Right lobe of liver (tissue), 6 donors: ENCODE results near the gene RANBP1. TPM values are rescaled to one million over a fixed set of nuclear protein-coding genes. Genes with fewer than 3 reads are reported as not detected.

Experiments
- ATAC-seq, 4 donors: fragments of 200-7000 bp; cut with Tn5 transposase; one replicate each; pipeline ENCODE4 v1.9.1; 2020; ENCODE audit warnings: mild to moderate bottlenecking in 4 of 4, moderate library complexity in 4 of 4
- DNase-seq, 3 donors: peaks; one replicate each; pipeline ENCODE4 v3.0.0-alpha.2; 2020
- H3K27ac ChIP-seq, 3 donors: fragments of 200-600 bp; one replicate each; pipeline ENCODE4 v1.8.0; 2022
- H3K27me3 ChIP-seq, 2 donors: fragments of 200-600 bp; one replicate each; pipeline ENCODE4 v1.8.0; 2022
- H3K36me3 ChIP-seq, 4 donors: fragments of 200-600 bp; sonication (generic) in 1 of 4; one replicate each; pipeline versions ENCODE4 v1.5.1 to v1.8.0; 2017 to 2022; ENCODE audit warnings: control low read depth in 1 of 4
- H3K4me1 ChIP-seq, 4 donors: fragments of 200-600 bp; sonication (generic) in 1 of 4; one replicate each; pipeline versions ENCODE4 v1.5.1 to v1.8.0; 2017 to 2022; ENCODE audit warnings: control low read depth in 1 of 4
- H3K4me3 ChIP-seq, 3 donors: fragments of 200-600 bp; one replicate each; pipeline ENCODE4 v1.8.0; 2022
- H3K9me3 ChIP-seq, 4 donors: fragments of 200-600 bp; sonication (generic) in 1 of 4; one replicate each; pipeline versions ENCODE4 v1.5.1 to v1.8.0; 2017 to 2022; ENCODE audit warnings: control low read depth in 1 of 4
- POLR2A ChIP-seq: fragments of 450-650 bp; IDR thresholded peaks from one replicate; pipeline ENCODE4 v1.6.1; 2017; ENCODE audit warnings: antibody characterized with exemption, mild to moderate bottlenecking
- WGBS: methylation state at CpG from one replicate; pipeline ENCODE4 v1.1.6; 2018; ENCODE audit warnings: low coverage, low lambda C conversion rate; ENCODE audit not compliant: insufficient coverage; ENCODE audit errors: missing lambda C conversion rate; 5-methylcytosine and 5-hydroxymethylcytosine counted together
- intact Hi-C, 2 donors: fragments of 100-400 bp; cut with DNase I; formaldehyde crosslinking; loops; one replicate each; pipeline versions ENCODE4 v1.11.2 to v1.14.1; 2022
- total RNA-seq, 6 experiments: library from RNA; depleted of rRNA in 2 of 6; stranded (reverse); fragments of >200 nt in 2 of 6; fragmentation: NEBNext Ultra II Directional in 3 of 6; extraction: Animal tissue kit (Norgen Biotek cat#: 25700) in 3 of 6; gene quantifications; one replicate each; pipeline versions ENCODE4 v1.1.0 to v1.2.4, GENCODE V29; 2016 to 2023
- TF ChIP-seq, protein P1 (sequence below), 4 donors: fragments of 200-600 bp in 3 of 4; fragments of 450-650 bp in 1 of 4; IDR thresholded peaks; one replicate each; pipeline versions ENCODE4 v1.5.1 to v1.8.0; 2016 to 2022; ENCODE audit warnings: antibody characterized with exemption in 4 of 4, mild to moderate bottlenecking in 2 of 4
- donor health status: DM: no; HTN: yes; CAD: no.
- donor health status: DM: no; HTN: no; CAD: no.
- donor health status: DM: no; HTN: no; CAD: no.
- donor health status: DM: no; HTN: yes; CAD: no.
- donor health status: DM: no; HTN: yes; CAD: no.

Gene RANBP1
- total RNA-seq, 6 experiments from 2014 or later, result 39.5 to 224 (median 52.2) TPM

DNA sequence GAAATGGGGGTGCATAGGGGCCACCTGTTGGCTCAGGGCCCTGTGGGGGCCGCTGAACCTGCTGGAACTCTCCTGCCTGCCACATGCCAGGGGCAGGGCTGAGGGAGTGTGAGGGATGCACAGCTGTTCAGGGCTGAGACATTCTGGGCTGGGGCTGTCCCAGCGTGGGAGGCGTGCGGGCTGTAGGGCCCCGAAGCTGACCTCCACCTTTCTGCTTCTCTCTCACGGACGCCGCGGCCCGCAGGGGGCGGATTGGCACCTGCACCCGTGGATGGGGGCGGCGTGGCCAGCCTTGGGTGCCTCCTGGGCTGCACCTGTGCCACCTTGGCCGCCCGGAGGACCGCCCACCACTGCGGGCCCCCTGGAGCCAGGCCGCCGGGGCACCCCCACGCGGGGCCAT, 30.9 kb downstream of the RANBP1 start:
- no peaks in the 10 kb centered on the region for H3K9me3 ChIP-seq
- DNase-seq, result no peak
- intact Hi-C loops, result no loop called here
- H3K4me3 ChIP-seq, result no peak overlapping the region
- no CpG with 5 or more reads among the region's 22 CpGs for WGBS
- no peak overlapping the region for H3K27ac ChIP-seq
- H3K4me1 ChIP-seq, result no peaks in the 10 kb centered on the region
- H3K36me3 ChIP-seq, result no peaks in the 10 kb centered on the region
- TF ChIP-seq, protein P1, sequence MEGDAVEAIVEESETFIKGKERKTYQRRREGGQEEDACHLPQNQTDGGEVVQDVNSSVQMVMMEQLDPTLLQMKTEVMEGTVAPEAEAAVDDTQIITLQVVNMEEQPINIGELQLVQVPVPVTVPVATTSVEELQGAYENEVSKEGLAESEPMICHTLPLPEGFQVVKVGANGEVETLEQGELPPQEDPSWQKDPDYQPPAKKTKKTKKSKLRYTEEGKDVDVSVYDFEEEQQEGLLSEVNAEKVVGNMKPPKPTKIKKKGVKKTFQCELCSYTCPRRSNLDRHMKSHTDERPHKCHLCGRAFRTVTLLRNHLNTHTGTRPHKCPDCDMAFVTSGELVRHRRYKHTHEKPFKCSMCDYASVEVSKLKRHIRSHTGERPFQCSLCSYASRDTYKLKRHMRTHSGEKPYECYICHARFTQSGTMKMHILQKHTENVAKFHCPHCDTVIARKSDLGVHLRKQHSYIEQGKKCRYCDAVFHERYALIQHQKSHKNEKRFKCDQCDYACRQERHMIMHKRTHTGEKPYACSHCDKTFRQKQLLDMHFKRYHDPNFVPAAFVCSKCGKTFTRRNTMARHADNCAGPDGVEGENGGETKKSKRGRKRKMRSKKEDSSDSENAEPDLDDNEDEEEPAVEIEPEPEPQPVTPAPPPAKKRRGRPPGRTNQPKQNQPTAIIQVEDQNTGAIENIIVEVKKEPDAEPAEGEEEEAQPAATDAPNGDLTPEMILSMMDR (IDR thresholded peaks at IDR 0.05), result no peak
- TF ChIP-seq POLR2A, result no peak
- no peak for ATAC-seq
- no peaks in the 10 kb centered on the region for H3K27me3 ChIP-seq

DNA sequence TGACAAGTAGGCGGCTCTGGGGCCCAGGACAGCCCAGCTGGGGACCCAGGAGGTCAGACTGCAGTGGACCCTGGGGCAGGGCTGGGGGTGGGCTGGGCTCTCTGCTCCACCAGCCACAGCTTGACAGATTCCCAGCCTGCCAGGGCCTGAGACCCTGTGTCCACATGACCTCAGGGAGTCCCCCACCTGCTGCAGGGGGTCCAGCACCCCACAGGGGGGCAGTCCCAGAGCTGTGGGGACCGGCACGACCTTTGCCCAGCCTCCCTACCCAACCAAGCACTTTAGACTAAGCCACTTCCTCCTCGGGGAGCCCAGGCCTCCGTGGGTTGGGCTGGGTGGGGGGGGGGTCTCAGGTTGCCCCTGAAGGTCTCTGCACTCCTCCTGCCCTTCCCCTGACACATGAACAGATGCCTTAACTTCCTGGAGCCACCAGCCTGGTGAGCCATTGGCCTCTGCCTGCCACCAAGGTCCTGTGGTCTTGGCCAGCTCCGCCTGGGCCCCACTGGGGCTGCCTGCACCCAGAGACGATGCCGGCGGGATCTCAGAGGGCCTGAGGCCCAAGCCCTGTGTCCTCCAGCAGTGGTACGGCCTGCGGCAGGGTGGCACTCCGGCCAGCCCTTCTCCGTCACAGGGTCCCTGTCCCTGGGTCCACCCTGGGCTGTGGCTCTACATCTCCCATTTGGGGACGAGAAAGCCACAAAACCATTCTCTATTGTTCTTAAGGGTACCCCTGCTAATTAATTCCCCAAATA, 31.5 kb downstream of the RANBP1 start:
- DNase-seq (no peak), ATAC-seq (no peak)
- Histone ChIP-seq H3K27ac (no peak overlapping the region), H3K4me1 (no peaks in the 10 kb centered on the region), H3K9me3 (no peaks in the 10 kb centered on the region), H3K27me3 (no peaks in the 10 kb centered on the region), H3K36me3 (no peaks in the 10 kb centered on the region), H3K4me3 (no peak overlapping the region)
- WGBS, result 67% methylated on average over 5 of the region's 14 CpGs
- TF ChIP-seq, protein P1 (IDR thresholded peaks at IDR 0.05), result no peak
- no peak for TF ChIP-seq POLR2A
- intact Hi-C loops, result no loop called here

DNA sequence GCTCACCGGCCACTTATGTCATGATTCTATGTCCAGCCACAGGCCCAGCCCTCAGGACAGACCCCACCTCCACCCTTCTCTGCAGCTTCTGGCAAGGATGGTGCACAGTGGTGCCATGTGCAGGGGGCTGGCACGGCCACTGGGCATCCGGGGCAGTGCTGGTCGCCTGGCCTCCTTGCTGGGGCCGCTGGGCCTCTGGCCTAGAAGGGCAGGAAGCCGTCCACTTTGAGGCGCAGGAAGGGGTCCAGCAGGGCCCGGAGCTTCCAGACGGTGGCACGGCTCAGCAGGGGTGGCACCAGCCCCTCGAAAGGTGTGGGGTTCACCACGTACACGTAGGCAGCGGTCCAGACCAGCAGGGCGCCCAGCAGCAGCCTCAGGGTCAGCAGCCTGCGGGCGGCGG, 32.5 kb downstream of the RANBP1 start:
- TF ChIP-seq POLR2A, result no peak
- TF ChIP-seq, protein P1 (IDR thresholded peaks at IDR 0.05), result no peak
- Histone ChIP-seq H3K27me3 (no peaks in the 10 kb centered on the region), H3K9me3 (no peaks in the 10 kb centered on the region), H3K4me3 (no peak overlapping the region), H3K4me1 (no peaks in the 10 kb centered on the region), H3K27ac (no peak overlapping the region), H3K36me3 (no peaks in the 10 kb centered on the region)
- ATAC-seq, result no peak
- no CpG with 5 or more reads among the region's 18 CpGs for WGBS
- no peak for DNase-seq
- intact Hi-C loops, result no loop called here

DNA sequence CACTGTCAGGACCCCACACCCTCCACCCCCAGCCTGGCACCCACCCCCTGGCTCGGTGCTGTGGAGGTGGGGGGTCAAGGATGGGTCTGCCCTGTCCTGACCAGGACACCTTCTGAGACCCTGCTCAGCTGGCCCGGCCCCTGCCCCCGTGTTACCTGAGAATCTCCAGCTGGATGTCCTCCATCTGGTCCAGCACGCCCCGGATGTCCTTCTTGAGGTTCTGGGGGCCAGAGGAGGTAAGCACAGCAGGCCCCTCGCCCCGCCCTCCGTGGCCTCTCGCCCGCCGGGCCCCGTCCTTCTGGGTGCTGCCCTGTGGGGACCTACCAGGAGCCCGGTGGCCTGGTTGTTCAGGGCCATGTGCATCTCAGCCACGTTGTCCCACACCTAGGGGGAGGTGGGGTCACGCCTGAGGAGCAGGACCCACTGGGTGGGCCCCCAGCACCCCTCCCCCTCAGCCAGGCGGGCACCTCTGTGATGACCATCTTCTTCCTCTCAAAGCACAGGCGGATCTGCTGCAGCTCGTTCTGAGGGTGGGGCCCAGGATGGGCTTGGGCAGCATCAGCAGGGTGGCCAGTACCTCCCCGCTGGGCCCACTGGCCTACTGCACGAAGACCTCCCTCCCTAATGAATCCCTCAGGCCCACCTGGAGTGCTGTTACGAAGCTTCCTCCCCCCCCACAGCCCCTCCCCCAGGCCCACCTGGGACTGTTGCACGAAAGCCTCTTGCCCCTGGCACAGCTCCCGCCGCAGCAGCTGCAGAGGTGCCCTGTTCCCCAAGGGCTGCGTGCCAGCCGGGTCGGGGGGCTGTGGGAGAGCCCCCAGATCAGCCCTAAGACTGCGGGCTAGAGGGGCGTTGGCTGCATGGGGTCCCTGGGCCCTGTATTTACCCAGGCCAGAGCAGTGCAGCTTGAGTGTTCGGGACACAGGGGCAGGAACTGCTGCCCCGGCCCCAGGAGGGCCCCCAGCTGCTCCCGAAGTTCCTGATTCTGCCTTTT, 33.6 kb downstream of the RANBP1 start:
- no peaks in the 10 kb centered on the region for H3K9me3 ChIP-seq
- H3K4me3 ChIP-seq, result no peak overlapping the region
- ATAC-seq, result no peak
- H3K36me3 ChIP-seq, result no peaks in the 10 kb centered on the region
- WGBS, result no CpG with 5 or more reads among the region's 32 CpGs
- H3K4me1 ChIP-seq, result no peaks in the 10 kb centered on the region
- TF ChIP-seq, protein P1 (IDR thresholded peaks at IDR 0.05), result no peak
- TF ChIP-seq POLR2A, result no peak
- DNase-seq, result no peak
- H3K27me3 ChIP-seq, result no peaks in the 10 kb centered on the region
- intact Hi-C loops, result no loop called here
- no peak overlapping the region for H3K27ac ChIP-seq
